H9 (cell line): Measurements from ENCODE around the gene AMBRA1. TPM values are rescaled to one million over a fixed set of nuclear protein-coding genes. Genes with fewer than 3 reads are reported as not detected.

Experiments
- DNase-seq: peaks from one replicate; pipeline ENCODE4 v3.0.0-alpha.2; 2017
- H2AFZ ChIP-seq: one replicate; pipeline ENCODE4 v1.6.1; 2013; ENCODE audit warnings: mild to moderate bottlenecking, low read length, control low read depth, moderate library complexity
- H2AK5ac ChIP-seq: 2 replicates; pipeline ENCODE4 v1.6.1; 2013; ENCODE audit warnings: low read length, control low read depth, mixed read lengths; ENCODE audit not compliant: insufficient read length
- H2BK120ac ChIP-seq: one replicate; pipeline ENCODE4 v1.6.1; 2013; ENCODE audit warnings: low read depth, mild to moderate bottlenecking, low read length, control low read depth, inconsistent platforms; ENCODE audit not compliant: poor library complexity, severe bottlenecking
- H2BK12ac ChIP-seq: 2 replicates; pipeline ENCODE4 v1.6.1; 2013; ENCODE audit warnings: low read length, control low read depth, mixed read lengths, low read depth; ENCODE audit not compliant: insufficient read length
- H2BK15ac ChIP-seq: 2 replicates; pipeline ENCODE4 v1.6.1; 2013; ENCODE audit warnings: low read depth, low read length, control low read depth
- H2BK20ac ChIP-seq: one replicate; pipeline ENCODE4 v1.6.1; 2013; ENCODE audit warnings: low read depth, mild to moderate bottlenecking, low read length, control low read depth, inconsistent platforms; ENCODE audit not compliant: poor library complexity, severe bottlenecking
- H2BK5ac ChIP-seq: 2 replicates; pipeline ENCODE4 v1.6.1; 2013; ENCODE audit warnings: low read length, control low read depth, mixed read lengths; ENCODE audit not compliant: insufficient read length
- H3K14ac ChIP-seq: 2 replicates; pipeline ENCODE4 v1.6.1; 2013; ENCODE audit warnings: low read length, control low read depth; ENCODE audit not compliant: insufficient read depth
- H3K18ac ChIP-seq: 2 replicates; pipeline ENCODE4 v1.6.1; 2013; ENCODE audit warnings: low read depth, mild to moderate bottlenecking, mixed read lengths, low read length, control low read depth; ENCODE audit not compliant: insufficient read length
- H3K23ac ChIP-seq: 2 replicates; pipeline ENCODE4 v1.6.1; 2013; ENCODE audit warnings: low read length, control low read depth, mixed read lengths, low read depth; ENCODE audit not compliant: insufficient read length
- H3K23me2 ChIP-seq: 2 replicates; pipeline ENCODE4 v1.6.1; 2013; ENCODE audit warnings: low read depth, mild to moderate bottlenecking, mixed read lengths, low read length, control low read depth; ENCODE audit not compliant: insufficient read length, poor library complexity, severe bottlenecking
- H3K27ac ChIP-seq: 2 replicates; pipeline ENCODE4 v1.5.1; 2013; ENCODE audit warnings: low read length, control low read depth, mixed read lengths, low read depth; ENCODE audit not compliant: insufficient read length
- H3K27me3 ChIP-seq: 2 replicates; pipeline ENCODE4 v1.6.1; 2013; ENCODE audit warnings: low read length, control low read depth, inconsistent platforms; ENCODE audit not compliant: insufficient read depth
- H3K4ac ChIP-seq: 2 replicates; pipeline ENCODE4 v1.6.1; 2013; ENCODE audit warnings: low read depth, mild to moderate bottlenecking, control low read depth, inconsistent platforms, low read length, moderate library complexity
- H3K4me1 ChIP-seq: 2 replicates; pipeline ENCODE4 v1.6.1; 2013; ENCODE audit warnings: low read length, control low read depth, inconsistent platforms; ENCODE audit not compliant: insufficient read depth
- H3K4me2 ChIP-seq: 2 replicates; pipeline ENCODE4 v1.6.1; 2013; ENCODE audit warnings: low read length, control low read depth, mixed read lengths; ENCODE audit not compliant: insufficient read length, insufficient read depth
- H3K56ac ChIP-seq: 2 replicates; pipeline ENCODE4 v1.6.1; 2013; ENCODE audit warnings: low read depth, mild to moderate bottlenecking, mixed read lengths, low read length, control low read depth; ENCODE audit not compliant: insufficient read length
- H3K79me1 ChIP-seq: 2 replicates; pipeline ENCODE4 v1.6.1; 2013; ENCODE audit warnings: low read depth, mild to moderate bottlenecking, moderate library complexity, low read length, control low read depth, inconsistent platforms; ENCODE audit not compliant: insufficient read depth, poor library complexity, severe bottlenecking
- H3K79me2 ChIP-seq: 2 replicates; pipeline ENCODE4 v1.6.1; 2013; ENCODE audit warnings: low read length, control low read depth, inconsistent platforms; ENCODE audit not compliant: insufficient read depth
- H3K9ac ChIP-seq: 2 replicates; pipeline ENCODE4 v1.6.1; 2013; ENCODE audit warnings: low read length, control low read depth, mixed read lengths; ENCODE audit not compliant: insufficient read length; ENCODE audit errors: extremely low read depth
- H3K9me3 ChIP-seq: one replicate; pipeline ENCODE4 v1.6.1; 2013; ENCODE audit warnings: low read depth, low read length, inconsistent platforms; ENCODE audit not compliant: control insufficient read depth
- H3T11ph ChIP-seq: one replicate; pipeline ENCODE4 v1.6.1; 2013; ENCODE audit warnings: mild to moderate bottlenecking, low read length, control low read depth, inconsistent platforms
- H4K20me1 ChIP-seq: one replicate; pipeline ENCODE4 v1.6.1; 2013; ENCODE audit not compliant: control insufficient read depth, insufficient read length, insufficient read depth
- H4K5ac ChIP-seq: 2 replicates; pipeline ENCODE4 v1.6.1; 2013; ENCODE audit warnings: low read depth, mild to moderate bottlenecking, mixed read lengths, low read length, control low read depth; ENCODE audit not compliant: insufficient read length
- H4K8ac ChIP-seq: replicated peaks from 2 replicates; pipeline ENCODE4 v1.6.1; 2013; ENCODE audit warnings: low read length, control low read depth, mixed read lengths, low read depth; ENCODE audit not compliant: insufficient read length
- H4K91ac ChIP-seq: 2 replicates; pipeline ENCODE4 v1.6.1; 2013; ENCODE audit warnings: low read depth, mild to moderate bottlenecking, moderate library complexity, mixed read lengths, low read length, control low read depth; ENCODE audit not compliant: insufficient read length
- H3K27ac Mint-ChIP-seq, 3 experiments: 2 replicates in 2 of 3; 3 replicates in 1 of 3; pipeline ENCODE4 v1.8.0; 2020 to 2021; ENCODE audit warnings: mixed read lengths in 3 of 3, mild to moderate bottlenecking in 1 of 3, moderate library complexity in 1 of 3
- H3K27me3 Mint-ChIP-seq: 2 replicates; pipeline ENCODE4 v1.8.0; 2021; ENCODE audit warnings: low read depth, mild to moderate bottlenecking, moderate library complexity, mixed read lengths
- H3K36me3 Mint-ChIP-seq, 3 experiments: 2 replicates in 2 of 3; 3 replicates in 1 of 3; pipeline ENCODE4 v1.8.0; 2020 to 2021; ENCODE audit warnings: low read depth in 3 of 3, mixed read lengths in 3 of 3; ENCODE audit not compliant: insufficient read depth in 1 of 3
- H3K4me1 Mint-ChIP-seq, 2 experiments: 2 replicates each; pipeline ENCODE4 v1.8.0; 2020; ENCODE audit warnings: mixed read lengths in 2 of 2
- H3K4me3 Mint-ChIP-seq, 2 experiments: 2 replicates in 1 of 2; 3 replicates in 1 of 2; pipeline ENCODE4 v1.8.0; 2020 to 2021; ENCODE audit warnings: mild to moderate bottlenecking in 2 of 2, mixed read lengths in 2 of 2, moderate library complexity in 1 of 2
- H3K9me3 Mint-ChIP-seq, 2 experiments: 2 replicates in 1 of 2; 3 replicates in 1 of 2; pipeline ENCODE4 v1.8.0; 2020; ENCODE audit warnings: mild to moderate bottlenecking in 2 of 2, mixed read lengths in 2 of 2, moderate library complexity in 1 of 2
- WGBS: extraction: QIAGEN DNeasy Blood & Tissue Kit; methylation state at CpG from one replicate; pipeline ENCODE4 v1.1.7; 2013; ENCODE audit warnings: missing lambda C conversion rate, low lambda C conversion rate, mixed read lengths; ENCODE audit not compliant: insufficient read length; ENCODE audit errors: extremely low coverage; 5-methylcytosine and 5-hydroxymethylcytosine counted together
- total RNA-seq: library from RNA; stranded (reverse); gene quantifications from 2 replicates; pipeline ENCODE4 v1.2.1, GENCODE V29; 2021
- TF ChIP-seq, protein P1 (sequence below): fragments of 200-600 bp; sonication (generic); conservative IDR thresholded peaks from 3 replicates; pipeline ENCODE4 v1.8.0; 2021; ENCODE audit warnings: antibody characterized with exemption, mild to moderate bottlenecking

The AMBRA1 gene
- total RNA-seq, 1 experiment from 2014 or later, result 37.5 TPM

- H2BK120ac ChIP-seq, result no peak overlapping the region
- no peak overlapping the region for H2BK5ac ChIP-seq
- no peak overlapping the region for H3K18ac ChIP-seq
- no peak overlapping the region for H2AK5ac ChIP-seq
- no peak overlapping the region for H4K8ac ChIP-seq
- no peak overlapping the region for H4K5ac ChIP-seq
- no peak for DNase-seq
- no peak overlapping the region for H3K27ac ChIP-seq
- H3K79me1 ChIP-seq, result no peaks in the 10 kb centered on the region
- no peak overlapping the region for H3K9ac ChIP-seq
- WGBS, result no CpG with 5 or more reads among the region's 12 CpGs
- Mint-ChIP-seq H3K36me3 (peaks cover 10 to 26% (median 23%) of the 10 kb centered on the region in 3 experiments; a peak in 6 of 7 replicates), H3K27ac (no peak overlapping the region), H3K4me3 (no peak overlapping the region), H3K9me3 (no peaks in the 10 kb centered on the region), H3K4me1 (peaks cover 16 to 31% of the 10 kb centered on the region in 2 experiments), H3K27me3 (no peaks in the 10 kb centered on the region)
- H3K9me3 ChIP-seq, result no peaks in the 10 kb centered on the region
- no peak overlapping the region for H2AFZ ChIP-seq
- no peaks in the 10 kb centered on the region for H3K23me2 ChIP-seq
- H3K27me3 ChIP-seq, result no peaks in the 10 kb centered on the region
- H3K14ac ChIP-seq, result no peak overlapping the region
- H4K91ac ChIP-seq, result no peak overlapping the region
- no peak overlapping the region for H3K56ac ChIP-seq
- TF ChIP-seq, protein P1, sequence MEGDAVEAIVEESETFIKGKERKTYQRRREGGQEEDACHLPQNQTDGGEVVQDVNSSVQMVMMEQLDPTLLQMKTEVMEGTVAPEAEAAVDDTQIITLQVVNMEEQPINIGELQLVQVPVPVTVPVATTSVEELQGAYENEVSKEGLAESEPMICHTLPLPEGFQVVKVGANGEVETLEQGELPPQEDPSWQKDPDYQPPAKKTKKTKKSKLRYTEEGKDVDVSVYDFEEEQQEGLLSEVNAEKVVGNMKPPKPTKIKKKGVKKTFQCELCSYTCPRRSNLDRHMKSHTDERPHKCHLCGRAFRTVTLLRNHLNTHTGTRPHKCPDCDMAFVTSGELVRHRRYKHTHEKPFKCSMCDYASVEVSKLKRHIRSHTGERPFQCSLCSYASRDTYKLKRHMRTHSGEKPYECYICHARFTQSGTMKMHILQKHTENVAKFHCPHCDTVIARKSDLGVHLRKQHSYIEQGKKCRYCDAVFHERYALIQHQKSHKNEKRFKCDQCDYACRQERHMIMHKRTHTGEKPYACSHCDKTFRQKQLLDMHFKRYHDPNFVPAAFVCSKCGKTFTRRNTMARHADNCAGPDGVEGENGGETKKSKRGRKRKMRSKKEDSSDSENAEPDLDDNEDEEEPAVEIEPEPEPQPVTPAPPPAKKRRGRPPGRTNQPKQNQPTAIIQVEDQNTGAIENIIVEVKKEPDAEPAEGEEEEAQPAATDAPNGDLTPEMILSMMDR, result no peak; the same call in 1 of the 3 replicates
- no peak overlapping the region for H2BK20ac ChIP-seq
- H3K4me2 ChIP-seq, result no peak overlapping the region
- H3K79me2 ChIP-seq, result no peaks in the 10 kb centered on the region; the same call in 1 of the 2 replicates
- no peaks in the 10 kb centered on the region for H4K20me1 ChIP-seq
- H3K4me1 ChIP-seq, result peaks cover 3% of the 10 kb centered on the region; the same call in 1 of the 2 replicates
- no peak overlapping the region for H3K4ac ChIP-seq
- no peak overlapping the region for H2BK15ac ChIP-seq
- no peak overlapping the region for H2BK12ac ChIP-seq
- H3T11ph ChIP-seq, result no peak overlapping the region
- H3K23ac ChIP-seq, result no peak overlapping the region
Observed at GRCh38 chr11:46367916-46368267, 225.9 kb downstream of the AMBRA1 start.
